Measurements from ENCODE around the gene EXOC6B.

Gene EXOC6B

DNA sequence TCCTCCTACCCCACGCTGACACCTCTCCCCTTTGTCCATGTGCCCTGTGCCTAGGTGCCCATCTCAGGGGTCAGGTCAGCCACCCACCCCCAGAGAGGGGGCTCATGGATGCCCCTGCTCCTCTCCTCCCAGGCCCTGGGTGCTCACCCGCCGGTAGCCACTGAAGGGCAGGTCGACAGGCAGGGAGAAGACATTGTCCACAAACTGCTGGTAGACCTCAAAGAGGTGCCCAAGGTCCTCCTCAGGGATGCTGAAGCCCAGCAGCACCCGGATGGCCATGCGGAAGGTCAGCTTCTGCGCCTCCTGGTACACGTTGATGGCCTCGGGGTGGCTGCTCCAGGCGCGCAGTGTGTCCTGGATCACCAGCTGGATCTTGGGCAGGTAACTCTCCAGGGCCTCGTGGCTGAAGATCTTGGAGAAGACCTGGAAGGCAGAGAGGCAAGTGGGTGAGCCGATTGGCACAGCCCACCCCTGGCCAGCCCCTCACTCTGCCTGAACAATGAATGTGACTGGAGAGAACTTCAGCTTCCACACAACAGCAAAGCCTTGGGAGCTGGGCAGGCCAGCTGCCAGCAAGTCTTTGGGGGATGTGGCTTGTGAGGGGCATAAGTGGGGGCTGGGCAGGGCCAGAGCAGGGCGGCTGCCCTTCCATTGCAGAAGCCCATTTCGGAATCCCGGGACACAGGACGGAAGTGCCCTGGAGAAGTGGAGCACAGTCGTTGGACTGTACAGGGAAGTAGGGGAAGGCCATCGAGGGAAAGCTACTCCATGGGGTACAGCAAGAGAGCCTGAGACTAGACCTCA, 690.6 kb downstream of the EXOC6B start:
- H3K27ac Mint-ChIP-seq: no peak overlapping the region
- no peaks in the 10 kb centered on the region for H3K36me3 Mint-ChIP-seq (ENCODE audit: low read depth)
- no peaks in the 10 kb centered on the region for H3K27me3 Mint-ChIP-seq (ENCODE audit: low read depth)
- no peak for DNase-seq (ENCODE audit: low spot score)
- no peak overlapping the region for H3K4me3 Mint-ChIP-seq
- no peaks in the 10 kb centered on the region for H3K9me3 Mint-ChIP-seq
- no peaks in the 10 kb centered on the region for H3K4me1 Mint-ChIP-seq (ENCODE audit: low read depth)

DNA sequence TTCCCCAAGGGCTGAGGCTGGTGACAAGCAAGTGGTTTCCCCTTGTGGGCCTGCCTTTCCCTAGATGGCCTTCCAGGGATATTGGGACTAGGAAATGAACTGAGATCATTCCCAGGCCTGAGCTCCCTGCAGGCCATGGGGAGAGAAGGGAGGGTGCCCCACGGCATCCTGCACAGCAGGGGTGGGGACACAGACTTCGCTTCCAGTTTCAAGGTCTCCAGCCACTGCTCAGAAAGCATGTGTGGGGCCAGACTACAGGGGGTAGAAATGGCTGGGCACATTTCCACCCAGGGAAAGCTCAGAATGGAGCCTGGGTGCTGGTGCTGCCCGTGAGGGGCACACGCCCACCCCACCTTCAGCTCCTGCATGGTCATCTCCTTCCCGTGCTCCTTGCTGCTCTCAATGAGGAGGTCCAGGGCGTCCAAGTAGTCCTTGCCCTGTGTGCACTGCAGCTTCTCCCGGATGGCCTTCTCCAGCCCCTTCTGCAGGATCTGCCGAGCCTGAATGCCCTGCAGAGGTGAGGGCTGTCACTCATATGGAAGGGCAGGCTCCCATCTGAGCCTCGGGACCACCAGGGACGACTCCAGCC, 691.3 kb downstream of the EXOC6B start:
- H3K36me3 Mint-ChIP-seq (ENCODE audit: low read depth): no peaks in the 10 kb centered on the region
- H3K27ac Mint-ChIP-seq: no peak overlapping the region
- H3K27me3 Mint-ChIP-seq (ENCODE audit: low read depth): no peaks in the 10 kb centered on the region
- no peak for DNase-seq (ENCODE audit: low spot score)
- H3K9me3 Mint-ChIP-seq: no peaks in the 10 kb centered on the region
- no peaks in the 10 kb centered on the region for H3K4me1 Mint-ChIP-seq (ENCODE audit: low read depth)
- H3K4me3 Mint-ChIP-seq: no peak overlapping the region

DNA sequence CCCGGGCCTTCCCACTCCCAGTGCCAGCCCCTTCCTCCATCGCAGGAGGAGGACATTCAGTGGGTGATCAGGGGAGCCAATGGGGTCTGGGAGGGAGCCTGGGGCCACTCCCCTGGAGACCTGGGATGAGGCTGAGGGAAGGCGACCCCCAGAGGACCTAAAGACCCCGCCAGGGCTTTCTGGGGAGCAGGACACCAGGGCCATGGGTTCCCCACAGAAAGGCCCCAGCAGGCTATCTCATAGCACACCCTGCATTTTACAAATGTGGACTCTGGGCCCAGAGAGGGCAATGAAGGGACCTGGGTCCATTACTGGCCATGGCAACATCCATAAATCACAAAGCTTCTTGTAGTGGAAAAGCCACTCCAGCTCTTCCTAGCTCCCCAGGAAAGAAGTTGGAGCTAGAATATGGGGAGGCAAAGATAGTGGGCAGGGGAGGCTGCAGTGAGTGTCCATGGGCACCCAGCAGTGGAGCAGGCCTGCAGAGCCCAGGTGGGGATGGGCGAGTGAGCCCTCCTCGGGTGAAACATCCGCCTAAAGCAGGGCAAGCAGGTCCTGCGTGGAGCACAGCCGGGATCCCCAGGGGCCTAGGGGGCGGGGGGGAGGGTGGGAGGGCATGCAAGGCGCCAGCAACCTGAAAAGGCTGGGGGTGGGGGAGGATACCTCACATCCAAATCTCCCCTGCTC, 692.0 kb downstream of the EXOC6B start:
- no peak for DNase-seq (ENCODE audit: low spot score)
- no peak overlapping the region for H3K4me3 Mint-ChIP-seq
- H3K36me3 Mint-ChIP-seq (ENCODE audit: low read depth): no peaks in the 10 kb centered on the region
- no peaks in the 10 kb centered on the region for H3K4me1 Mint-ChIP-seq (ENCODE audit: low read depth)
- no peaks in the 10 kb centered on the region for H3K9me3 Mint-ChIP-seq
- no peak overlapping the region for H3K27ac Mint-ChIP-seq
- H3K27me3 Mint-ChIP-seq (ENCODE audit: low read depth): no peaks in the 10 kb centered on the region

DNA sequence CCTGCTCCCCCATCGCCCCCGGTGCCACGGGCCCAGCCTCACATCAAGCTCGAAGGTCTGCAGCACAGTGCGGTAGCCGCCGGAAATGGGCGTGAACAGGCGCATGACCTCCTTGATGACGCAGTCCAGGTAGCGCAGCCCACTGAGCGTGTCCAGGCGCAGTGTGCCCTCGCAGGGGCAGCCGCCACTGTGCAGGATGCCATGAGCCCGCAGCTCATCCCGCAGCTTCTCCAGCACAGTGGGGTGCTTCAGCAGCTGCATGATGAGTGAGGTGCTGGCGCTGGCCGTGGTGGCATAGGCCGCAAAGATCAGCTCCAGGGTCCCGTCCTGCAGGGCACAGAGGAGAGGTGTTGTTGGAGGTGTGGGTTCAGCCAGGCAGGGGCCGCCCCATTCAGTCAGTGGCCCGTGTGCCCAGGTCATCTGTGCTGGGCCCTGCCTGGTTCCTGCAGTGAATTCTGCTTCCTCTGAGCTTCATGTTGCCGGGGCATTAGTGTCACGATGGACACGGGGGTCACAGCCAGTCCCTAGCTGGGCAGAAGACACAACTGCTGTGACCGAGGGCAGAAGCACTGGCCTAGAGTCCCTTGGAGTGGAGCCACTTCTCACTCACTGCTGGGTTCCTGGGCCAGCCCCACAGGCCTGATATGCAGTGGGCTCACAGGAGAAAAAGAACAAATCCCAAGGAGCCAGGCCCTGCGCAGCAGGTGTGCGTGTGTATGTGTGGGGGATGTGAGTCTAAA, 692.7 kb downstream of the EXOC6B start:
- H3K4me1 Mint-ChIP-seq (ENCODE audit: low read depth): no peaks in the 10 kb centered on the region
- no peaks in the 10 kb centered on the region for H3K36me3 Mint-ChIP-seq (ENCODE audit: low read depth)
- no peaks in the 10 kb centered on the region for H3K27me3 Mint-ChIP-seq (ENCODE audit: low read depth)
- no peak for DNase-seq (ENCODE audit: low spot score)
- no peak overlapping the region for H3K4me3 Mint-ChIP-seq
- no peak overlapping the region for H3K27ac Mint-ChIP-seq
- no peaks in the 10 kb centered on the region for H3K9me3 Mint-ChIP-seq

DNA sequence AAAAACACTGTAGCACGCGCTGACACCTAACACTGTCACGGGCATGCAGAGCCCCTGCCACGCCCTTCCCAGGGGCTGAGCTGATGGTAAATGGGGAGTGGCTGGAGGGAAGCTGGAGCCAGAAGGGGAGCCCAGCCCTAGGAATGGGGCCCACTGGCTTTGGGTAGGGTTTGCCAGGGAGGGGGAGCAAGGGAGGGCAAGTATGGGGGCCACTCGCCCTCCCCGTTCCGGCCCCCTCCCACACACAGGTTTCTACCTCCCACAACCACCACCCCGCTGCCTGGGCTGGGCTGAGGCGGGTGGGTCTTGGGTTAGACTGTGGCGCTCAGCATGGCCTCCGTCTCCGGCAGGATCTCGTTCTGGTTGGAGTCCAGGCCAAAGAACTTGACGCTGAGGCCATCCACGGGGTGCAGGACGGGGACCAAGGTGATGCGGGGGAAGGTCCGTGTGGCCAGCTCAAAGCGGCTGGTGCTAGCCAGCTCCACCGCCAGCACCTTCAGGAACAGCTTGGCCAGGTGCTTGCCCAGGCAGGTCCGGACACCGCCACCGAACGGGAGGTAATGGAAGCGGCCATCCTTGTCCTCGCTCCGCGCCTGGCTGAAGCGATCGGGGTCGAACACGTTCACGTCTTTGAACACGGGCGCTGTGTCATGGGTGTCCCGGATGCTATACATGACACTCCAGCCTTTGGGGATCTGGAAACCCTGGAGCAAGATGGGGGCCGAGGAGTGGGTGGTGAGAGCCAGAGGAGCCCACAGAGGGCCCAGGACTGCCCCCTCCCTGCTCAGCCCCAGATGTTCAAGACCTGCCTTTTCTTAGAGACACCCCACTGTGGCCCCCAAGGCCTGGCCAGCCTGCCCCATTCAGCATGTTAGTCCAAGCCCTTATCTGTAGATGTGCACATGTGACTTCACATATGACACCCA, 693.7 kb downstream of the EXOC6B start:
- Mint-ChIP-seq H3K9me3 (no peaks in the 10 kb centered on the region), H3K27ac (no peak overlapping the region), H3K4me1 (ENCODE audit: low read depth) (no peaks in the 10 kb centered on the region), H3K4me3 (no peak overlapping the region), H3K36me3 (ENCODE audit: low read depth) (no peaks in the 10 kb centered on the region), H3K27me3 (ENCODE audit: low read depth) (no peaks in the 10 kb centered on the region)
- DNase-seq (ENCODE audit: low spot score): no peak

DNA sequence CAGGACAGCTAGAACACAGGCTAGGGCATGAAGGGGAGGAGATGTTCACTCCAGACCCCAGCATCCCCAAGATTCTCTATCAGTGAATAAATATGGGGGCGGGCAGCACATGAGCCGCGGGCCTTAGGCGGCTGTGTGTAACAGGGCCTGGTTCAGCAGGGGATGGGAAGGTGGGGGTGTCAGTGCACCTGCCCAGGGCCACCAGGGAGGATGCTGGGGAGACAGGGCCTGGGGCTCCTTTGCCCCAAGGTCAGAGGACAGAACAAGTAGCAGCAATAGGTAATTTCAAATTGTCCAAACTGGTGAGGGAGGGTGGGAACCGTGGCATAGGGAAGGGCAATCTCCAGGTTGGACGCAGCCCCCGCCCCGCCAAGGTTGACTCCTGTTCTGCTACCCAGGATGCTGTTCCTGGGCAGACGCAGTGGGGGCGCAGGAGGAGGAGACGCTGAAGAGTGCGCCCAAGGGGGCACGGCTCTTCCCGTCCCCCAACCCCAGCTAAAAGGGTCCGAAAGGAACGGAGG, 694.4 kb downstream of the EXOC6B start:
- no peaks in the 10 kb centered on the region for H3K4me1 Mint-ChIP-seq (ENCODE audit: low read depth)
- no peak overlapping the region for H3K27ac Mint-ChIP-seq
- H3K4me3 Mint-ChIP-seq: no peak overlapping the region
- no peaks in the 10 kb centered on the region for H3K36me3 Mint-ChIP-seq (ENCODE audit: low read depth)
- no peak for DNase-seq (ENCODE audit: low spot score)
- no peaks in the 10 kb centered on the region for H3K27me3 Mint-ChIP-seq (ENCODE audit: low read depth)
- H3K9me3 Mint-ChIP-seq: no peaks in the 10 kb centered on the region

DNA sequence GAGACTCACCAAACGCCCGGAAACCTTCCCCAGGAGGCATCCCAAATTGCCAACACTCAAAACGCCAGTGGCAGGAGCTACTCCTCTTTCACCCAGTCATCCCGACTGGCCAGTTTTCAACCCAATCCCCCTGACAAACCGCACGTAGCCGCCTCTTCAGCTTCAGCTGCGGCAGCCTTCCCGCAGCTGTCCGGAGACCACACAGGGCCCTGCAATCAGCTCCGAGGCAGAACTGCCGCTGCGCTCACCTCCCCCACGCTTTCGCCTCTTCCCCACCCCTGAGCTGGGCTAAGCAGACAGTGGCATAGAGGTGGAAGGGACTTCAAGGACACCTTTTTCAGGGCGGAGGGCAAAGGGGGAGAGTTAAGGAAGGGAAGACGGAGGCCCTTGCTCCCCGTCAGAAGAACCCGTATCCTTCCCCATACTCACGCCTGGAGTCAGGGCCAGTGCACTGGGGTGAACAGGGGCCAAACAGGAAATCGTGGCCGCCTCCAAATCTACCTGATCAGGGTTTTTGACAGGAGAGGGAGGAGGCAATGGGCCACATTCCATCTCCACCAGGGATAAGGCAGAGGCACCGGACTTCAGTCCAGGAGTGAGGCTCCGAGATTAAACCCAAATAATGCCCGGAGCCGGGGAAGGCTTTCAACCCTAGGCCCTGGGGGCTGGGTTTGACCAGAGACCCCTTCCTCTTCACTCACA, 695.0 kb downstream of the EXOC6B start:
- Mint-ChIP-seq H3K27ac (no peak overlapping the region), H3K36me3 (ENCODE audit: low read depth) (no peaks in the 10 kb centered on the region), H3K4me1 (ENCODE audit: low read depth) (no peaks in the 10 kb centered on the region), H3K4me3 (no peak overlapping the region), H3K9me3 (no peaks in the 10 kb centered on the region), H3K27me3 (ENCODE audit: low read depth) (no peaks in the 10 kb centered on the region)
- DNase-seq (ENCODE audit: low spot score): no peak

DNA sequence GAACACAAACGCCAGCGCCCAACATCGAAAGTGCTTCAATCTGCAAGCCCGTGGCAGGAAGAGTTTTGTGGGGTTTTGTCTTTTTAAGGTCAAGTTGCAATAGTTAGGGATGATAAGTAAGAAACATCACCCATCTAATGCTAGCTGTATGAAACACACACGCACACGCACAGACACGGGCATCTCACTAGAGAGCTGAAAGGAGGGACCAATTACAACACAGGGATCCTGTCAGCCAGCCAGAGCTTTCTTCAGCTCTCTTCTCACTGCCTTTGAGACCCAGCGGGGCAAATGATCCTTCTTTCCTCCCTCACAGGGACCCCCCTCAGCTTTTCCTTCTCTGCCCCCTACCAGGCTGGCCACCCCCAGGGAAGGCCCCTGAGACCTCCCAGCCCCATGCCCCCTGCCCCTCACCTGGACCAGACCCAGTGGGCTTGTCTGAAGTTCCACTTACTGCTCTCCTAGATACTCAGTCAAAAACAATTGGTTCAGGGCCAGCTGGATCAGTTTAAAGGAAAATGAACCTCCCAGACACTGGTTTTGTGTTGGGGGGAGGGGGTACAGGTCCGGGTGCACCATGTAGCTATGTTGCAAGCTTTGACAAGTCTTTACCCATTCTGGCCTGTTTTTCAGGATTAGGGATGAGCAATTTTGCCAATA, 696.0 kb downstream of the EXOC6B start:
- Mint-ChIP-seq H3K4me3 (no peak overlapping the region), H3K9me3 (no peaks in the 10 kb centered on the region), H3K36me3 (ENCODE audit: low read depth) (no peaks in the 10 kb centered on the region), H3K27me3 (ENCODE audit: low read depth) (no peaks in the 10 kb centered on the region), H3K27ac (no peak overlapping the region), H3K4me1 (ENCODE audit: low read depth) (no peaks in the 10 kb centered on the region)
- DNase-seq (ENCODE audit: low spot score): no peak

DNA sequence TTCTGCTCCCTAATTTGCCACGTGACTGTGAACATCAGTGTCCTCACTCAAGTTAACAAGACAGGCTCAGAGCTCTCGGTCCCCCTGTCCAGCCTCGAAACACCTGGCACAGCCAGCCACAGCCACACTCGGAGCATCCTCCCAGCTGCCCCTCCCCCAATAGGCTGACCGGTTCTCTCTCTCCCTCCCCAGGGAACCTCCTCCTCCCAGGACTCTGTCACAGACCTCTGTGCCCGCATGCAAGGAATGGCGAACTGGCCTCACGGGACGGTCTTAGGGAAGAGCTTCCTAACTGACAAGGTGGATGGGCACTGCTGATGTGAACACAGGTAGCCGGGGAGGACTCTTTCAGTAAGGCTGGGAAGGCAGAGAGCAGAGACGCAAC, 697.0 kb downstream of the EXOC6B start:
- DNase-seq (ENCODE audit: low spot score): no peak
- H3K27me3 Mint-ChIP-seq (ENCODE audit: low read depth): no peaks in the 10 kb centered on the region
- no peaks in the 10 kb centered on the region for H3K9me3 Mint-ChIP-seq
- no peak overlapping the region for H3K4me3 Mint-ChIP-seq
- H3K36me3 Mint-ChIP-seq (ENCODE audit: low read depth): no peaks in the 10 kb centered on the region
- no peak overlapping the region for H3K27ac Mint-ChIP-seq
- no peaks in the 10 kb centered on the region for H3K4me1 Mint-ChIP-seq (ENCODE audit: low read depth)

DNA sequence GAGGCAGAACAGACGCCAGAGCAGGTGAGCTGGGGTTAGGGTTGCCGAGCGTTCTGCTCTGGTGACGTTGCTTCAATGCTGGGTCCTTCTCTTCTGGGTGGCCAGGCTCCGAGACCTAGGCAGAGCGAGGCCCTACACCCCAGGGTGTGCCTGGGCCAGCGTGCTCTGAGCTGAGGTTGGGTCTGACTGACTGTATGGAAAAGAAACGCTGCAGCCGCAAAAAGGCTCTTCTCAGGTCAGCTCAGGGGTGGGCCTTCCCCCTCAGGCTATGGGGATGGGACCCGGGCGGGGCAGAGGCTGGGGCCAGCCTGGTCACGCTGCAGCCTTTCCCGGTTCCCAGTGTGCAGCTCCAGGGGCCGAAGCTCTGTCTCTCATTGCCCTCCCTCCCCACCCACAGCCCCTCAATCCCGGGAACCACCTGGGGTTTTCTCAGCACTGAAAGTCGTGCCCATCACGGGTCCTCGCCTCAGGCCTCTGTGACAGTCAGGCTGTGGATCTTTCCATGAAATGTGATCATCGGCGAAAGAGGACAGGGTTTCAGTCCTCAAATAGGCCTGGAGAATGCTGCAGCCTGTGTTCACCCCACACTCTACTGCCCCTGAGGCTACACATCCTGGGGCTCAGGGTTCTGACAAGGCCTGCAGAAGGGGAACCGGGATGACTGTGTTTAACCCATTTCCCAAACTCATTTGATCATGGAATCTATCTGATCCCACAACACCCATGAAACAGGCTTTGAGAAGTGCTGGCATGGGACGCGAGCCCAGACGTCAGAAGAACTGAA, 697.6 kb downstream of the EXOC6B start:
- no peaks in the 10 kb centered on the region for H3K9me3 Mint-ChIP-seq
- H3K27ac Mint-ChIP-seq: no peak overlapping the region
- H3K4me3 Mint-ChIP-seq: no peak overlapping the region
- no peaks in the 10 kb centered on the region for H3K36me3 Mint-ChIP-seq (ENCODE audit: low read depth)
- DNase-seq (ENCODE audit: low spot score): no peak
- H3K4me1 Mint-ChIP-seq (ENCODE audit: low read depth): no peaks in the 10 kb centered on the region
- H3K27me3 Mint-ChIP-seq (ENCODE audit: low read depth): no peaks in the 10 kb centered on the region

DNA sequence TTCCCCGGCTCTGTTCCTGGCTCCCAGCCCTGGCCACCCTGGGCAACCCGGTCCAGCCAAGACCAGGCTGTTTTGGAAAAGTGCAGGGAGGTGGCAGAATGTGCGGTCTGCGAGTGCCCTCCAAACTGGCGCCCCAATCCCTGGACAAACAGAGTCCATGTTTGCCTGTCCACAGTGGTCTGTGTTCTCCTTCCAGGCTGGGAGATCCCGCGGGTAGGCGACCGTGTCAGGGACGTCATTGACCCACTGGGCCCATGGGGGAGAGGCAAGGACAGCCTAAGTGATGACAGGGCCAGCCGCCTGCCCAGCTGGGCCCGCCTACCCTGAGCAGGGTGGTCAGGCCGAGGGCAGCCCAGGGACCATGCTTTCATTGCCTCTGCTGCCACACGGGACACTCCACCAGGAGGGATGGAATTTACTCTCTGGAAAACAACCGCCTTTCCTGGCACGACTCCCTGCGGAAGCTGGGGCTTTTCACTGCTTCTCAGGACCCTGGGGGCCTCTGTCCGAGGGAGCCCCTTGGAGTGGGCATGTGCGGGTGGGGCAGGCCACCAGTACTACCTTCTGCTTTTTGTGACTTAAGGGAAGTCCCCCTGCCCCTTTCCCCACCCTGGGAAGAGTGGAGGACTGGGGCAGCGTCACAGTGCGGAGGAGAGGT, 698.3 kb downstream of the EXOC6B start:
- Mint-ChIP-seq H3K36me3 (ENCODE audit: low read depth) (no peaks in the 10 kb centered on the region), H3K27me3 (ENCODE audit: low read depth) (no peaks in the 10 kb centered on the region), H3K4me3 (no peak overlapping the region), H3K4me1 (ENCODE audit: low read depth) (no peaks in the 10 kb centered on the region), H3K9me3 (no peaks in the 10 kb centered on the region), H3K27ac (no peak overlapping the region)
- DNase-seq (ENCODE audit: low spot score): no peak
